Activated T-helper 9 cell treated with anti-CD3 and anti-CD28 coated beads, Interleukin-2, amount 50 U/mL, for 16 hours (primary cell): ENCODE results near the gene CDK17.
"Not testable (repeated sequence)": the region's sequence is repeated elsewhere in the genome, so short reads cannot be mapped to it uniquely, and the experiment has no call there.

Experiments used
- DNase-seq: peaks from one replicate; pipeline ENCODE4 v3.0.0-alpha.2; 2020; ENCODE audit warnings: low read depth

Gene CDK17

GRCh38 chr12:96354326-96354725 is 45.9 kb downstream of the CDK17 start:
- no peak for DNase-seq

GRCh38 chr12:96352161-96352835 is 47.9 kb downstream of the CDK17 start:
- no peak for DNase-seq

- DNase-seq = no peak
Observed at GRCh38 chr12:96350982-96351381, 49.3 kb downstream of the CDK17 start.

GRCh38 chr12:96347130-96347699 is 53.0 kb downstream of the CDK17 start:
- no peak for DNase-seq

- not testable (repeated sequence) for DNase-seq
Observed at GRCh38 chr12:96346716-96347115, 53.5 kb downstream of the CDK17 start.

GRCh38 chr12:96344124-96344695 is 56.0 kb downstream of the CDK17 start:
- no peak for DNase-seq

GRCh38 chr12:96343347-96343954 is 56.8 kb downstream of the CDK17 start:
- no peak for DNase-seq

- not testable (repeated sequence) for DNase-seq
Observed at GRCh38 chr12:96339666-96340065, 60.6 kb downstream of the CDK17 start.

- DNase-seq = no peak
Observed at GRCh38 chr12:96338852-96339471, 61.3 kb downstream of the CDK17 start.

GRCh38 chr12:96337953-96338352 is 62.3 kb downstream of the CDK17 start:
- DNase-seq = no peak

GRCh38 chr12:96336489-96336888 is 63.8 kb downstream of the CDK17 start:
- DNase-seq = no peak

- no peak for DNase-seq
Observed at GRCh38 chr12:96335270-96335669, 65.0 kb downstream of the CDK17 start.

- no peak for DNase-seq
Observed at GRCh38 chr12:96334502-96334901, 65.7 kb downstream of the CDK17 start.

GRCh38 chr12:96329545-96329944 is 70.7 kb downstream of the CDK17 start:
- no peak for DNase-seq

GRCh38 chr12:96329018-96329417 is 71.2 kb downstream of the CDK17 start:
- no peak for DNase-seq

GRCh38 chr12:96327889-96328288 is 72.3 kb downstream of the CDK17 start:
- DNase-seq = no peak

GRCh38 chr12:96327346-96327745 is 72.9 kb downstream of the CDK17 start:
- DNase-seq = no peak

- no peak for DNase-seq
Observed at GRCh38 chr12:96326628-96327227, 73.5 kb downstream of the CDK17 start.

GRCh38 chr12:96323906-96324305 is 76.3 kb downstream of the CDK17 start:
- DNase-seq = no peak

- DNase-seq = no peak
Observed at GRCh38 chr12:96322720-96323119, 77.5 kb downstream of the CDK17 start.

- no peak for DNase-seq
Observed at GRCh38 chr12:96321941-96322340, 78.3 kb downstream of the CDK17 start.

- DNase-seq = not testable (repeated sequence)
Observed at GRCh38 chr12:96317801-96318200, 82.4 kb downstream of the CDK17 start.
